Measurements from ENCODE around the gene LAMTOR4. TPM values are rescaled to one million over a fixed set of nuclear protein-coding genes. Genes with fewer than 3 reads are reported as not detected.

The LAMTOR4 gene
- total and polyA plus RNA-seq, 2 of the 13 experiments (the other 11 are each of a cell fraction or from before 2014, with no cell fraction given), result 115 to 118 TPM

GRCh38 chr7:100130608-100131453 is 17.9 kb upstream of the LAMTOR4 start (continued):
- TF ChIP-seq, protein P1, sequence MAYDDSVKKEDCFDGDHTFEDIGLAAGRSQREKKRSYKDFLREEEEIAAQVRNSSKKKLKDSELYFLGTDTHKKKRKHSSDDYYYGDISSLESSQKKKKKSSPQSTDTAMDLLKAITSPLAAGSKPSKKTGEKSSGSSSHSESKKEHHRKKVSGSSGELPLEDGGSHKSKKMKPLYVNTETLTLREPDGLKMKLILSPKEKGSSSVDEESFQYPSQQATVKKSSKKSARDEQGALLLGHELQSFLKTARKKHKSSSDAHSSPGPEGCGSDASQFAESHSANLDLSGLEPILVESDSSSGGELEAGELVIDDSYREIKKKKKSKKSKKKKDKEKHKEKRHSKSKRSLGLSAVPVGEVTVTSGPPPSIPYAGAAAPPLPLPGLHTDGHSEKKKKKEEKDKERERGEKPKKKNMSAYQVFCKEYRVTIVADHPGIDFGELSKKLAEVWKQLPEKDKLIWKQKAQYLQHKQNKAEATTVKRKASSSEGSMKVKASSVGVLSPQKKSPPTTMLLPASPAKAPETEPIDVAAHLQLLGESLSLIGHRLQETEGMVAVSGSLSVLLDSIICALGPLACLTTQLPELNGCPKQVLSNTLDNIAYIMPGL (CRISPR knock-in tag; IDR thresholded peaks at IDR 0.05; ENCODE audit: borderline replicate concordance in 1 of 2, low read depth in 1 of 2), result peak; percentile 67 to 77; a peak in 3 of 4 replicates
- TF ChIP-seq, protein P2, sequence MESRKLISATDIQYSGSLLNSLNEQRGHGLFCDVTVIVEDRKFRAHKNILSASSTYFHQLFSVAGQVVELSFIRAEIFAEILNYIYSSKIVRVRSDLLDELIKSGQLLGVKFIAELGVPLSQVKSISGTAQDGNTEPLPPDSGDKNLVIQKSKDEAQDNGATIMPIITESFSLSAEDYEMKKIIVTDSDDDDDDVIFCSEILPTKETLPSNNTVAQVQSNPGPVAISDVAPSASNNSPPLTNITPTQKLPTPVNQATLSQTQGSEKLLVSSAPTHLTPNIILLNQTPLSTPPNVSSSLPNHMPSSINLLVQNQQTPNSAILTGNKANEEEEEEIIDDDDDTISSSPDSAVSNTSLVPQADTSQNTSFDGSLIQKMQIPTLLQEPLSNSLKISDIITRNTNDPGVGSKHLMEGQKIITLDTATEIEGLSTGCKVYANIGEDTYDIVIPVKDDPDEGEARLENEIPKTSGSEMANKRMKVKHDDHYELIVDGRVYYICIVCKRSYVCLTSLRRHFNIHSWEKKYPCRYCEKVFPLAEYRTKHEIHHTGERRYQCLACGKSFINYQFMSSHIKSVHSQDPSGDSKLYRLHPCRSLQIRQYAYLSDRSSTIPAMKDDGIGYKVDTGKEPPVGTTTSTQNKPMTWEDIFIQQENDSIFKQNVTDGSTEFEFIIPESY (CRISPR knock-in tag; IDR thresholded peaks at IDR 0.05), result 0 out of 2 replicates have a peak, but pooled peaks have one; percentile 14
- TF ChIP-seq MAX (IDR thresholded peaks at IDR 0.05) (peak; percentile 38; the same call in 1 of the 2 replicates), KDM1A (CRISPR knock-in tag; IDR thresholded peaks at IDR 0.05) (peak; percentile 84; the same call in 1 of the 2 replicates), TEAD3 (CRISPR knock-in tag; optimal IDR thresholded peaks at IDR 0.05; ENCODE audit: borderline replicate concordance) (peak; percentile 11), U2AF1 (optimal IDR thresholded peaks at IDR 0.05; ENCODE audit: low read depth, low read length) (peak; percentile 79), SRF (IDR thresholded peaks at IDR 0.05; ENCODE audit: low read depth, low read length) (no peak), IRF2 (CRISPR knock-in tag; IDR thresholded peaks at IDR 0.05) (0 out of 2 replicates have a peak, but pooled peaks have one; percentile 15), ATF7 (IDR thresholded peaks at IDR 0.05) (peak; percentile 40; the same call in 1 of the 2 replicates), ATF7 (CRISPR knock-in tag; IDR thresholded peaks at IDR 0.05) (no peak), MYC (CRISPR knock-in tag; IDR thresholded peaks at IDR 0.05; ENCODE audit: borderline replicate concordance) (peak; percentile 37; the same call in 1 of the 2 replicates), KDM2A (CRISPR knock-in tag; IDR thresholded peaks at IDR 0.05; ENCODE audit: borderline replicate concordance, low read depth) (peak; percentile 64; the same call in 1 of the 2 replicates), ZNF501 (CRISPR knock-in tag; IDR thresholded peaks at IDR 0.05) (peak; percentile 67), ZNF770 (CRISPR knock-in tag; IDR thresholded peaks at IDR 0.05) (peak; percentile 100), KAT8 (CRISPR knock-in tag; IDR thresholded peaks at IDR 0.05) (0 out of 2 replicates have a peak, but pooled peaks have one; percentile 15), XRCC5 (optimal IDR thresholded peaks at IDR 0.05; ENCODE audit: low read length) (peak; percentile 59), NFKBIZ (CRISPR knock-in tag; IDR thresholded peaks at IDR 0.05) (no peak), ZNF121 (CRISPR knock-in tag; IDR thresholded peaks at IDR 0.05) (peak; percentile 85), PTBP1 (IDR thresholded peaks at IDR 0.05; ENCODE audit: low read depth, low read length, poor library complexity, severe bottlenecking) (peak; percentile 32)
- TF ChIP-seq, protein P3, sequence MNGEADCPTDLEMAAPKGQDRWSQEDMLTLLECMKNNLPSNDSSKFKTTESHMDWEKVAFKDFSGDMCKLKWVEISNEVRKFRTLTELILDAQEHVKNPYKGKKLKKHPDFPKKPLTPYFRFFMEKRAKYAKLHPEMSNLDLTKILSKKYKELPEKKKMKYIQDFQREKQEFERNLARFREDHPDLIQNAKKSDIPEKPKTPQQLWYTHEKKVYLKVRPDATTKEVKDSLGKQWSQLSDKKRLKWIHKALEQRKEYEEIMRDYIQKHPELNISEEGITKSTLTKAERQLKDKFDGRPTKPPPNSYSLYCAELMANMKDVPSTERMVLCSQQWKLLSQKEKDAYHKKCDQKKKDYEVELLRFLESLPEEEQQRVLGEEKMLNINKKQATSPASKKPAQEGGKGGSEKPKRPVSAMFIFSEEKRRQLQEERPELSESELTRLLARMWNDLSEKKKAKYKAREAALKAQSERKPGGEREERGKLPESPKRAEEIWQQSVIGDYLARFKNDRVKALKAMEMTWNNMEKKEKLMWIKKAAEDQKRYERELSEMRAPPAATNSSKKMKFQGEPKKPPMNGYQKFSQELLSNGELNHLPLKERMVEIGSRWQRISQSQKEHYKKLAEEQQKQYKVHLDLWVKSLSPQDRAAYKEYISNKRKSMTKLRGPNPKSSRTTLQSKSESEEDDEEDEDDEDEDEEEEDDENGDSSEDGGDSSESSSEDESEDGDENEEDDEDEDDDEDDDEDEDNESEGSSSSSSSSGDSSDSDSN (CRISPR knock-in tag; IDR thresholded peaks at IDR 0.05), result peak; percentile 48; the same call in 1 of the 2 replicates
